Measurements from ENCODE around the gene BSDC1.

Gene BSDC1

DNA sequence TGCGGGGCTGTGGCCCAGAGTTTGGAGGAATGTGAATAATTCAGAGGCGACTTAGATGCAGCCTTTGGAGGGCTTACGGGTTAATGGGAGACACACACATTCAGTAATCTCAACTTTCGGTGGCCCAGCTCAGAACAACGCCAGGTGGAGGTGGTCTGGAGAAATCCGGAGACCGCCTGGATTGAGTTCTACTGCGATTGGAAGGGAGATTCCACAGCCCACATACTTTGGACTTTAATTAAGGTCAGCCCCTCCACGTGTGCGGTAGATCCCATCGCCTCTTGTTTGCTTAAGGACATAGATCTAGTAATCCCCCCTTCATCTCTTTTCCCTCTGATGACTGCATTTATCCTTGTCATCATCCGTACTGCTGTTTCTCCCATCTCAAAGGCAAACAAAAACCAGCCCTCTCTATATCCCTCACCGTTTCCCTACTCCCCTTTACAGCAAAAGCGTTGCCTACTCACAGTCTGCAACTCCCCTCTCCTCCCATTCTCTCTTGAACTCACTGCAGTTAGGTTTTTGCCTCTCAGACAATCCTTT is 720 bp upstream of the BSDC1 start:
- no peak for DNase-seq (ENCODE audit: low spot score)

DNA sequence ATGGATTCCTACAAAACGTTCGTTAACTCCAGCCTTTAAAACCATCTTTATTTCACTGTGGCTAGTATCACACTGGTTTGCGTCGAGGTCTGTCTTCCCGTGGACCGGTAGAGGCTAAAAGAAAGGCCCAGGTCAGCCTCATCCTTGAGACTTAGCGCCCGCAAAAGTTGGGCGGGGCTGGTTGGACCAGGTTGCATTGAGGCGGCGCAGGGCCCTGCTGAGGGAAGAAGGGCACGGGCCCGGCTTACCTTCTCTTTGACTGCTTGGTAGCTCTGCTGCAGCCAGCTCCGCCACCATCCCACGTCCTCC is 455 bp downstream of the BSDC1 start:
- DNase-seq (ENCODE audit: low spot score), result peak; percentile 33

DNA sequence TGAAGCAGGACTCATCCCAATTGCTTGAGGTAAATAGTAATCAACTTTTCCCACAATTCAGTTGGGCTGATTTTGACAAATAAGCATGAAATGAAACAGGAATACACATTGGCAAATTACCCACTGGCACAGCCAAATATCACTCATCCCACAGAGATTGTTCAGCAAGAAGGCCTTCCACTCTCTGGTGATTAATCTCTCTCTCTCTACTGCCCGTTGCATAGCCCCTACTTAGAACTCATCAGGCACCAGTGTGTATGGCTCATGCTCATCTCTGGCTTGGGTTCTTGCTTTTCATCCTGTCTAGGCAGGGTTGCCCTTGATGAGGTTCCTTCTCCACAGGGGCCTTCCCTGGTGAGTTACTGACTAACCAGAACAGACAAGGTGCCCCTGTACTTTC is 1.1 kb downstream of the BSDC1 start:
- no peak for DNase-seq (ENCODE audit: low spot score)

DNA sequence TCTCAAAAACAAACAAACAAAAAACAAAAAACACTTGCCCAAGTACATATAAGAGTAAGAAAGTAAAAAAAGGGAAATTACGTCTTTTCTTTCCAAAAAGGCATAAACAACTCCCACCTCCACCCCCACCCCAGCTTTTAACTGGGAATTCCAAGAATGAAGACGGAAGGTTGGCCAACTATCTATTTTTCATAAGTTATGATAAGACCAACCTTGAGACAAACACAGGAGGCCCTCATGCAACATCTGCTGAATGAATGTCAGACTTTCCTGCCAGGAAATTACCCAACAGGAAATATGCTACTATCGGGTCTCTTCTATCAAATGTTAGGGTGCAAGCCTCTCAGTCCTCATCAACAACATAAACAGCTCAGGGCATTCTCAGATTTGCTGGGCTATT is 1.9 kb downstream of the BSDC1 start:
- no peak for DNase-seq (ENCODE audit: low spot score)

DNA sequence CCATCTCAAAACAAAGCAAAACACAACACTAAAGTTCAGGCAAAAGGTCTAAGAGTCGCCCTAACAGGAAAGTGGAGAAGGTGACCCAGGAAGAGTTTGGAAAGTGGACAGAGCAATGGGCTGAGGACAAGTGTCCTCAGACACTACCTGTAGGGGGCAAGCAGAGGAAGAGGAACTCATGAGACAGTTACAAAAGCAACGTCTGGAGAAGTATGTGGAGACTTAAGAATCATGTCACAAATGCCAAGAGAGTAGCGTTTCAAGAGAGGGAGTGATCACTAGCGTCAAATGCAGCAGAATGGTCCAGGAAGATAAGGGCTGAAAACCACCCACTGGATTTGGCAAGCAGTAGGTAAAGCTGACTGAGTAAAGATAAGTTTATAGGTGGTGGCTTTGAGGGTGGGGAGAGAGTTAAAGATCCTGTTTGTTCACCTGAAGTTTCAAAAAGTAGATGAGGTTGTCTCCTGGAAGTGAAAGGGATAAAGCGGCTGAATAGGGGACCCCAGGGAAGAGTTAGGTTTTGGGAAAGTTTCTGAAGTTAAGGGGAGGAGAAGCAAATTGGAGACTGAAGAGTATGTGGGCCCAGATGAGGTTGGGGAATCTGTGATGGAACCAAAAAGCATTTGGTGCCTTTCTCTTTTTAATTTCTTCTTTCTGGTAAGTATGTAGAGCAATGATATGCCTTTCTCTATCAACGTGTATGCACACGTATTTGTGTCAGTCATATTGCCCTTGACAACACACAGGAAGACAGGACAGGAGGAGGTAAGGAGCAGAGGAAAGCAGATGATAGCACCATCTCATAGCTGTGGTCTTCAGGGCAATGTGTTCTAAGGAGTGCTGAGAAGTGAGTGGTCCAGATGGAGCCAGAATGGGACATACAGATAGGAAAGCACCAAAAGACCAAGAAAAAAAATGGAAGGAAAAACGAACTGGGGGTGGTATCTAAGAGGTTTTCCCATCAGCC is 3.1 kb downstream of the BSDC1 start:
- no peak for DNase-seq (ENCODE audit: low spot score)

DNA sequence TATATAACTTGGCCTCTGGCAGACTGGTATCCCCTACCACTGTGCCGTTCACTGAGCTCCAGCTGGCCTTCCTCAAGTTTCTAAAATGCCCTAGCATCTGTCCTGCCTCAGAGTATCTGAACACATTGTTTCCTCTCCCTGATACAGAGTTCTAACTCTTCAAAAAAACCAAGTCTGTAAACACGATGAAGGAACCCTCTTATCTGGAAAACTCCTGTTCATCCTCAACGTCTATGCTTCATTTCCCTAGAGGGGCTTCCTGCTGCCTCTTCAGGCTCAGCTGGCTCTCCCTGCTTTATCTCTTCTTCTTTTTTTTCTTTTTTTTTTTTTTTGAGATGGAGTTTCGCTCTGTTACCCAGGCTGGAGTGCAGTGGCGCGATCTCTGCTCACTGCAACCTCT is 5.6 kb downstream of the BSDC1 start:
- DNase-seq (ENCODE audit: low spot score), result no peak

DNA sequence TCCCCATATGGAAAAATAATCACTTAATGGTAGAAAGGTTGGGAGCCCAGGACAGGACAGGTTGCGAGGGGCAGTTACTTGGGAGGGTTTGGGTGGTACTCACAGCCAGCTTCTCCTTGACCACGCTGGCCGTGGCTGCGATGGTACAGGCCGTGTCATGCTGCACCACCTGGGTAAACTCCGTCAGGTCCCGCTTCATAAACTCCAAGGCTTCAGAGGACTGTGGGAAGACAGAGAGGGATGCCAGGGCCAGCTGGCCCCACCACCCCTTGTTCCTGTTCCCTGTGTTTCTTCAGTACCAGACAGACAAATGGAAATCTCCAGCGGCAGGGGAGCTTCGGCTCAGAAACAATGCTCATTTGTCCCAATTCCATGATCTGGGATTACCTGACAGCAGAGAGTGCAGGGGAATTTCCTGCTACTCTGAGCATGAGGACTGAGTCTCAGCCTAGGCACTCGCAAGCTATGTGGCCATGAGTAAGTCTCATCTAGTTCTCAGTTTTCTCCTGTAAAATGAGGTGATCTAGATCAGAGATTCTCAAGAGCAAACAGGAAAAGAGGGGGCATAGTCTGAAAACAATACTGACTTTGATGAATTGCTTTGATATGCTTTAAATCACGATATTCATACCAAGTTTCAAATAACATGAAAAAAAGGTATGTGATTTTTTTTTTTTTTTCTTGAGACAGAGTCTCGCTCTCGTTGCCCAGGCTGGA is 7.4 kb downstream of the BSDC1 start:
- DNase-seq (ENCODE audit: low spot score), result no peak

DNA sequence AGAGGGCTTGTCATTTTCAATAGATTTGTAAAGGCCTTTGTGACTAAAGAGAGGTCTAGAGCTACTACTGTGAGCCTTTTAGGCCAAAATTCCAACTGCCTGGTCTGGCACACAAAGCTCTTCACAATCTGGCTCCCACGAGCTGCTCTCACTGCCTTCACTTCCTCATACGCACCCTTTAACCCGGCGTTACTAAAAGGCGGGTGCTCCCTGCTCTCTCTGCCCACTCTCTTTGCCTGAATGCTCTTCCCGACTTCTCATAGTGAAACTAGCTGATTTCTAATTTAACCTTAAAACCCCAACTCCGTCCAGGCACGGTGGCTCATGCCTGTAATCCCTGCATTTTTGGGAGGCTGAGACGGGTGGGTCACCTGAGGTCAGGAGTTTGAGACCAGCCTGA is 14.2 kb downstream of the BSDC1 start:
- DNase-seq (ENCODE audit: low spot score), result no peak

DNA sequence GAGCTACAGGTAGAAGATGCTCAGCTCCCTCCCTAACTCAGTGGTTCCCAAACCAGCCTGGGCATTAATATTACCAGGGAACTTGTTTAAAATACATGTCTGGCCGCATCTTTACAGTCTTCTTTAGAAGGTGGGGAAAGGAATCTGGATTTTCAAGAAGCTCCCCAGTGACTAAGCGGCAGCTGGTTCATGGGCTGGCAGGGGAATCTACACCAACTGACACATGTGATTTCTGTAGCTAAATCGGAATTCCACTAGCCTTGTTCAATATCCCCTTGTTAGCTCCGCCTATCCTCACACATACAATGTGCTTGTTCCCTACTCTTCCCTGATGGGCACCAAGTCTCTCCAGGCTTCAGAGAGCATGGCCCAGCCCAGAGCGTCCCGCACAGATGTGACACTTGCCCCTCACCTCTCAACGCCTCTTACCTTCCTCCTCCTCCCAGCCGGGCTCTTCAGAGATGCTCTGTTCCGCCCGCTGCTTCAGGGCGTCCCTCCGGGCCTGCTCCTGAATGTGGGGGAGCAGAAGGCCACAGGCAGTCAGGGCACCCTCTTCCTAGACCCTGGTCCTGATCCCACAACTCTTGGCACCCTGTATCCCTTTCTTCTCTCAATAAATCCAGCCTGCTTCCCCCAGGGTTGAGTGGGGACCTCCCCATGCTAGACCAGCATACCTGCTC is 16.6 kb downstream of the BSDC1 start:
- no peak for DNase-seq (ENCODE audit: low spot score)

DNA sequence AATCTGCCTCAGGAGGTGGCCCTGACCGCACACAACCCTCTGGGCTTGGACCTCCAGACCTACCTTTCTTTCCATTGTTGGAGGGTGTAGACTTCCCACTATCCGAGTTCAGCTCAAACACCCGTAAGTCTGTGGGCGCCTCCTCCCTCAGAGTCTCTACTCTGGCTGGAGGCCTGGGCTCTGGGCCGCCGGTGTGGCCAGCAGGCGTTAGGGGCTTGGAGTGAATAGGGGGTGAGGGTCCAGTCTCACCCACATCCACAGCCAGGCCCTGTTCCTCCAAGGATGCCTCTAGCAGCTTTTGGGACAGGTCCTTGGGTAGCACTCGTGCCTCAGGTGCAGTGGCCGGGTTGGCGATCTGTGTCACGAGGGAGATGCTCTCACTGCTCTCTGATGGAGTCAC is 18.0 kb downstream of the BSDC1 start:
- DNase-seq (ENCODE audit: low spot score), result no peak

DNA sequence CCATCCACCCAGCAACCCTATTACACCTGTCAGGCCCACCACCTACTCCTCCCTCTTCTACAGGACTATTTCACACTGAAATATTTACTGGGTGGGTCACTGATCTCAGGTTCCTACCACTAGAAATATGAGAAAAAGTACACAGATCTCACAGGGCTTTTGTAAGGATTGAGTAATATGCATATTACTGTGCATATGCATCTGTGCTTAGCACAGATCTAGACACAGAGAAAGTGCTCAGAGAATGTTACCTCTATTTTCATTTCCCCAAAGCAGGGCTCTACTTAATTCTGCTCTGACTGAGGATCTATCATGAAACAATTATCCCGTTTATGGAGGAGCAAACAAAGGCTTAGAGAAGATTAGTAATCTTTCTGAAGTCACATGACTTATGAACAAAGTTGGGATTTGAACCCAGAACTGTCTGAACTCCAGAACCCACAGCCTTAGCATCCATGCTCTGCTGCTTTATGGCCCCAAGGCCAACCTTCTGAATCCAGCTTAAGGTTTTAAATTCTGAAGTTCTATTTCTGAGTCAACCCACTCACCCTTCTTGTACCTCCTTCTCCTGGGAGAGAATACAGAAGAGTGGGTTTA is 20.1 kb downstream of the BSDC1 start:
- no peak for DNase-seq (ENCODE audit: low spot score)

DNA sequence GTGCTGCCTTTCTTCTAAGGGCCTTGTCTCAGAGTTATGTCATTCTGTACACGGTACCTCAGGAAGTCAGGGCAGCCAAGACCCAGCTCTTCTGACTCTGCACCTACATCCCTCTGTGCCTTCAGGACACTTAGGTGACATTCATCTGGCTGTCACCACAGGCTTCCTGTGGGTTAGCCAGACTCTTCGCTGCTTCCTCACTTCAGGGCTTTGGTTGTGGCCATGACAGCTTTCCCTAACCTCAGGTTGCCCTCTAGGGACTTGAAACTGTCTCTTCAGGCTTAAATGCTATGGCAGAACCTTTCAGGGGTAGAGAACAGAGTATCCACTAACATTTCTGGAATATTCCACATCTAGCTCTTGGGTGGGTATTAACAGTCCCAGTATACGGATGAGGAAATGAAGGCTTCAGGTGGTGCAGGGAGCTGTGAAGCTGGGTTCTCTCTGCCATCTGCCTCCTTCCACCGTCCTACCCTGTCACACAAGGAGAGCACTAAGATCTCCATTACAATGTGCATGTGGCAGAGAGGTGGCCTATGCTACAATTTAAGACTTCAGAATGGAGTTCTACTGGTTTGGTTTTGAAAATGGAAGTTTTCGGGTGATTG is 22.0 kb downstream of the BSDC1 start:
- no peak for DNase-seq (ENCODE audit: low spot score)

DNA sequence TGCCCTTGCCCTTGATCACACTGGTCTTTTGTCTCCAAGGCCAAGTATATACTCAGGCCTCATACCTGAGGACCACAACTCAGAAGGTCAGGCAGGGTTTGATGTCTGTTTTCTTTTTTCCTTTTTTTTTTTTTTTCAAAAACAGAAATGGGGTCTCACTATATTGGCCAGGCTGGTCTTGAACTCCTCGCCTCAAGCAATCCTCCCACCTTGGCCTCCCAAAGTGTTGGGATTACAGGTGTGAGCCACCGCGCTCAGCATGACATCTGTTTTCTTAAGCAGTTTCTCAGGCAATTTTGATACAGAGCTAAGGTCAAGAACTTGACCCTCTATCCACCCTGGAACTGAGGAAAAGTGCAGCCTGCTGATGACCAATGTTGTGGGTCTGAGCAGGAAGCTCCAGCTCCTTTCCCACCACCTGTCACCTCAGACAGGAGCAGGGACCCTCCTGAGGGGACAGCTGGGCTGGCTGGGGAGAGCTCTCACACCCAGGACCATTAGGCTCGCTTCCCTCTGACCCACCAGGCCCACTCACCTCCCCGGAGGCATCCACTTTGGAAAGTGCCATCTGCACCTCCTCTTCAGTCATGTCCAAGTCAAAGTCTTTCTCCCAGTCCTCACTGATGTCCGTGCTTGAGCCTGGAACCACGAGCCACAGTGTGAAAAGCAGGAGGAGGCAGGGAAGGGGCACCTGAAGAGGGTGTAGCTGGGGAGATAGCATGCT is 26.2 kb downstream of the BSDC1 start:
- DNase-seq (ENCODE audit: low spot score), result no peak

DNA sequence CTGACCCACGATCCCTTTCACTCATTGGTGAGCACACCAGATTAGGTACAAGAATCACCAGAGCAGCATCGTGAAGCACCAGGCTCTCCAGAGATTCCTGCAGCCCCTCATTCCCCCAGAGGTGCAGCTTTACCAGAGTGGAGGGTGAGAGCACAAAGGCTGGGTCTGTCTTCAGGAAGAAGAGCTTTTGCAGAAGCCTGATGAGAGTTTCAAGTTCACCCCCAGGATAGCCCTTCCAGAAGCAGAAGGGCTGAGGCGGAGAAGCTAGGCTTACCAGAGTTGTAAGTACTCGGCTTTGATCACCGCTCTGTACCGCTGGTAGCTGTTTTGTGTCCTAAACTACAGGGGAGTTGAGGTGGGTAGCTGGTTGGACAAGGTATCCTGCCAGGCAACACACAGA is 28.8 kb downstream of the BSDC1 start:
- DNase-seq (ENCODE audit: low spot score), result no peak

DNA sequence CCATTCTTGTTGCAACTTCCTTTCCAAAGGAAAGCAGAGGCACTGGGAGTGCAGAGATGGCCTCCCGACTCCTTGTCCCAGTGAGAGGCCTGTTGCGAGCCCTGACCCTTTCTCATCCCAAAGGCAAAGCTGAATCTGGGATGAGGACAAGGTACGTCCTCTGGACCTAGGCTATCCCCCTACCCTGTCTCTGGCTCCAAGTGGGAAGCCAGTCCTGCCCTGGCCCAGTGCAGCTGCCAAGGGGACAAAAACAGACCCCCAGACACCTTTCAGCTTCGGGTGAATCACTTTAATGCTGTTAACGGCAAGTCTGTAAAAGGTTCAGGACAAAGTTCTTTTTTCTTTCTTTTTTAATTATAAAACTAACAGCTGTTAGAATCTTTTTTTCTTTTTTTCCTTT is 29.4 kb downstream of the BSDC1 start:
- no peak for DNase-seq (ENCODE audit: low spot score)

DNA sequence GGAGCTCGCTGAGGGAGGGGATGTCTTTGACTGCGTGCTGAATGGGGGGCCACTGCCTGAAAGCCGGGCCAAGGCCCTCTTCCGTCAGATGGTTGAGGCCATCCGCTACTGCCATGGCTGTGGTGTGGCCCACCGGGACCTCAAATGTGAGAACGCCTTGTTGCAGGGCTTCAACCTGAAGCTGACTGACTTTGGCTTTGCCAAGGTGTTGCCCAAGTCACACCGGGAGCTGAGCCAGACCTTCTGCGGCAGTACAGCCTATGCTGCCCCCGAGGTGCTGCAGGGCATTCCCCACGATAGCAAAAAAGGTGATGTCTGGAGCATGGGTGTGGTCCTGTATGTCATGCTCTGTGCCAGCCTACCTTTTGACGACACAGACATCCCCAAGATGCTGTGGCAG is 30.5 kb downstream of the BSDC1 start:
- no peak for DNase-seq (ENCODE audit: low spot score)

DNA sequence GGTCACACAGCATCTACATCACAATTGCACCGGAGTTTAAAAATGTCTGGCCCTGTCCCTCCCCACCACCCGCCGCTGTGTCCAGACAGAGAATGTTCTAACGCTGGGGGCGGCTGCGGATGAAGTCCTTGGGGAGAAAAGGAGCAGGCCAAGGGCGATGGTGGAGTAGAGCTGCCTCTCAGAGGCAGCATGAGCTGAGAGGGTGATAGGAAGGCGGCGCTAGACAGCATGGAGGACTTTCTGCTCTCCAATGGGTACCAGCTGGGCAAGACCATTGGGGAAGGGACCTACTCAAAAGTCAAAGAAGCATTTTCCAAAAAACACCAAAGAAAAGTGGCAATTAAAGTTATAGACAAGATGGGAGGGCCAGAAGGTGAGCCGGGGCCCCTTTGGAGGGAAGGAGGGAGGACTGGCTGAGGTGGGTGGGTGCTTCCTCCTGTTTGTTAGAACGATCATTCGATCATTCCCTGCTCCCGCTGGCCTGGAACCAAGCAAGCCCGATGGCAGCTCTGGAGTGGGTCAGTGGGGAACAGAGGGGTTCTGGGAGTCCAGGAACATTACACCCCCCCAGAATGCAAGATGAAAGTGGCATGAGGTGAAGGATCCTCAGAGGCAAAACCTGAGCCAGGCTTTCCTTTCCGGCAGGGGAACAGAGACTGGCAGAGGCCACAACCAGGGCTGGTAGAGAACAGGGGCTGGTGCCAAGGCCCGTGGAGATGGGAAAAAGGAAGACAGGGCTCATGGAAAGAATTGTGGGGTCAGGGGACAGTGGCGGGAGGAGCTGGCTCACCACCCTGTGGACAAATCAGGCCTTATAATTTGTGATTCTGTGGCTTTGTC is 31.5 kb downstream of the BSDC1 start, which contains the start of the genes FAM229A and TSSK3:
FAM229A (minus strand) TSS at position 12 of the 840 bp plus-strand sequence. CDS start 394 bp downstream, outside the sequence.
TSSK3 (plus strand) TSS at position 66 of the 840 bp plus-strand sequence; CDS start at position 229, 163 bp downstream.
- no peak for DNase-seq (ENCODE audit: low spot score)

DNA sequence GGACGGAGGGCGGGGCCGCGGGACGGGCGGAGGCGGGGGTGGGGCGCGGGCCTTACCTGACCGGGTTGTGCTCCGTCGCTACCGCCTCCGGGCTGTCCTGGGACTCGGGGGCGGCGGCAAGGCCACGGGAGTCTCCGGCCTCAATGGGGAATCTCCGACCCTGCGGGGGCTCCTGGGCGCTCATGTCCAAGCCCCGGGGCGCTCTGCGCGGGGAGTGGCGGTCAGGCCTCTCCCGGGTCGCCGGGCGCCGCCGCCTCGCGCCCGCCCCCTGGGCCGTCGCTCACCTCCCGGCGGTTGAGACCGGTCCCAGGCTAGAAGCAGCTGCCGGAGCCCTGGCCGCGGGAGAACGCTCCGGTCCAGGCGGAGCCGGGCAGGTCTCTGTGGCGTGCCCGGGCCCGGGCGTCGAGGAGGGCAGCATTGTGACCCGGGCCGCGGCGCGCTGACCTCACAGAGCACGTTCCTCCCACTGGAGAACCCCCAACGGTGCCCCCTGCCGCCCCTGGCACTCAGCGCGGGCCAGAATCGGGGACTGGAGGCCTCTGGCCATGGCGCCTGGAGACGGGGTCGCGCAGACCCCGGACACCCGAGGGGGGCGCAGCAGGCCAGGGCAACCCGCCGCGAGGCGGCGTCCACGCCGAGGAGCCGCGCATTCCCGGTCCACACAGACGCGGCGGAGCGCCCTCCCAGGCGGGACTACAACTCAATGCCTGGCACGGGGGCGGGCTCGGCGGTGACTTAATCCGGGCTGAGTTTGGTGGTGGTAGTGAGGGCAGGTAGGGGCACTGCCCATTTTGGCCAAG is 32.4 kb downstream of the BSDC1 start:
- no peak for DNase-seq (ENCODE audit: low spot score)

DNA sequence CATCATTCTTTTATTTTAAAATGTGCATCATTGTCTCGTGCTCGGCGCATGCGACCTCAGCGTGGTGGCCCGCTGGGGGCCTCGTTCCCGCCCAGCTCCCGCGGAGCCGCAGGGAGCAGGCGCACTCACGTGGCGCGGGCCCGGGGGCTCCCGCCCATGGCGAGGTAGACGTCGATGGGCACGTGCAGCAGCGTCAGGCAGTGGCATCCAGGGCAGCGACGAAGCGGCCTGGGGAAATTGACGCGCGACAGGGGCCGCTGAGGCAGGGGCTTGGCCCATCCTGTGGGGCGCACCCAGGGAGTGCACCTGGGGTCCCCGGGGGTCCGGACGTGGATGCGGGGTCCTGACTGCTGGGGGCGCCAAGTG is 33.0 kb downstream of the BSDC1 start:
- no peak for DNase-seq (ENCODE audit: low spot score)
